ENCODE measurements around the gene ARHGAP6. TPM values are rescaled to one million over a fixed set of nuclear protein-coding genes. Genes with fewer than 3 reads are reported as not detected.

ARHGAP6 gene
- total and polyA plus RNA-seq, 9 of the 15 experiments (the other 6 are each of a cell fraction or from before 2014, with no cell fraction given), result 12.5 to 63.6 (median 41.8) TPM

DNA sequence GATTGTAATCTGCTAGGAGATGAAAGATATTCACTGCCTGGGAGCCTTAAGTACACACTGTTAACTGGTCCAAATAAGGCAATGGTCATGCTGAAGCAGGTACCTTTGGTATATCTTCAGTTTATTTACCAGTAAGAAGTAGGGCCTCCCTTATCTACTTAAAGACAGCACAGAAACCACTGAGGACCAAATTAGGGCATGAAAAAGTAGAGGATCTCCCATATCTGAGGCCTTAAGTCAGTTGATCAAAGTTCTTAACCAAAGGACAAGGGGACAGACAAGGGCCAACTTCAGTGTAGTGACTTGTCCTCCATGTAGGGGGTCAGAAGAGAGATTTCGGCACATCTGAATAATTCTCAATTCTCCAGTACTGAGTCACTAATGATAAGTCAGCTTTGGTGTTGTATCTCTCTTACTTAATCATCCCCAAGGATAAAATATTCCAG lies 313.4 kb downstream of the ARHGAP6 start (continued):
- TF ChIP-seq, protein P1, sequence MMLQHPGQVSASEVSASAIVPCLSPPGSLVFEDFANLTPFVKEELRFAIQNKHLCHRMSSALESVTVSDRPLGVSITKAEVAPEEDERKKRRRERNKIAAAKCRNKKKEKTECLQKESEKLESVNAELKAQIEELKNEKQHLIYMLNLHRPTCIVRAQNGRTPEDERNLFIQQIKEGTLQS (IDR thresholded peaks at IDR 0.05), result no peak
- TF ChIP-seq, protein P1 (CRISPR knock-in tag; conservative IDR thresholded peaks at IDR 0.05), result no peak
- TF ChIP-seq ZNF239 (CRISPR knock-in tag; IDR thresholded peaks at IDR 0.05) (peak; percentile 9; the same call in 1 of the 2 replicates), FOSL1 (tag; conservative IDR thresholded peaks at IDR 0.05) (peak; percentile 82), TEAD4 (IDR thresholded peaks at IDR 0.05; ENCODE audit: low read length) (peak; percentile 20; the same call in 1 of the 2 replicates), TEAD4 (CRISPR knock-in tag; IDR thresholded peaks at IDR 0.05; ENCODE audit: borderline replicate concordance) (no peak), ARID1B (IDR thresholded peaks at IDR 0.05) (peak; percentile 62), ZBTB43 (CRISPR knock-in tag; IDR thresholded peaks at IDR 0.05) (no peak), CSDE1 (IDR thresholded peaks at IDR 0.05) (no peak), HIVEP1 (CRISPR knock-in tag; IDR thresholded peaks at IDR 0.05) (no peak), POLR3G (IDR thresholded peaks at IDR 0.05; ENCODE audit: extremely low read depth, insufficient read length, insufficient replicate concordance) (no peak), HMBOX1 (IDR thresholded peaks at IDR 0.05) (peak; percentile 90), ELF1 (tag; IDR thresholded peaks at IDR 0.05) (no peak)
- TF ChIP-seq, protein P2, sequence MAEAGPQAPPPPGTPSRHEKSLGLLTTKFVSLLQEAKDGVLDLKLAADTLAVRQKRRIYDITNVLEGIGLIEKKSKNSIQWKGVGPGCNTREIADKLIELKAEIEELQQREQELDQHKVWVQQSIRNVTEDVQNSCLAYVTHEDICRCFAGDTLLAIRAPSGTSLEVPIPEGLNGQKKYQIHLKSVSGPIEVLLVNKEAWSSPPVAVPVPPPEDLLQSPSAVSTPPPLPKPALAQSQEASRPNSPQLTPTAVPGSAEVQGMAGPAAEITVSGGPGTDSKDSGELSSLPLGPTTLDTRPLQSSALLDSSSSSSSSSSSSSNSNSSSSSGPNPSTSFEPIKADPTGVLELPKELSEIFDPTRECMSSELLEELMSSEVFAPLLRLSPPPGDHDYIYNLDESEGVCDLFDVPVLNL (CRISPR knock-in tag; IDR thresholded peaks at IDR 0.05; ENCODE audit: low read depth), result no peak
- TF ChIP-seq, protein P3, sequence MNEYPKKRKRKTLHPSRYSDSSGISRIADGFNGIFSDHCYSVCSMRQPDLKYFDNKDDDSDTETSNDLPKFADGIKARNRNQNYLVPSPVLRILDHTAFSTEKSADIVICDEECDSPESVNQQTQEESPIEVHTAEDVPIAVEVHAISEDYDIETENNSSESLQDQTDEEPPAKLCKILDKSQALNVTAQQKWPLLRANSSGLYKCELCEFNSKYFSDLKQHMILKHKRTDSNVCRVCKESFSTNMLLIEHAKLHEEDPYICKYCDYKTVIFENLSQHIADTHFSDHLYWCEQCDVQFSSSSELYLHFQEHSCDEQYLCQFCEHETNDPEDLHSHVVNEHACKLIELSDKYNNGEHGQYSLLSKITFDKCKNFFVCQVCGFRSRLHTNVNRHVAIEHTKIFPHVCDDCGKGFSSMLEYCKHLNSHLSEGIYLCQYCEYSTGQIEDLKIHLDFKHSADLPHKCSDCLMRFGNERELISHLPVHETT (CRISPR knock-in tag; conservative IDR thresholded peaks at IDR 0.05 in 1 of 2, IDR thresholded peaks at IDR 0.05 in 1 of 2), result peak in 1 of 2 experiments; percentile 53; a peak in 1 of 4 replicates
- TF ChIP-seq, protein P4, sequence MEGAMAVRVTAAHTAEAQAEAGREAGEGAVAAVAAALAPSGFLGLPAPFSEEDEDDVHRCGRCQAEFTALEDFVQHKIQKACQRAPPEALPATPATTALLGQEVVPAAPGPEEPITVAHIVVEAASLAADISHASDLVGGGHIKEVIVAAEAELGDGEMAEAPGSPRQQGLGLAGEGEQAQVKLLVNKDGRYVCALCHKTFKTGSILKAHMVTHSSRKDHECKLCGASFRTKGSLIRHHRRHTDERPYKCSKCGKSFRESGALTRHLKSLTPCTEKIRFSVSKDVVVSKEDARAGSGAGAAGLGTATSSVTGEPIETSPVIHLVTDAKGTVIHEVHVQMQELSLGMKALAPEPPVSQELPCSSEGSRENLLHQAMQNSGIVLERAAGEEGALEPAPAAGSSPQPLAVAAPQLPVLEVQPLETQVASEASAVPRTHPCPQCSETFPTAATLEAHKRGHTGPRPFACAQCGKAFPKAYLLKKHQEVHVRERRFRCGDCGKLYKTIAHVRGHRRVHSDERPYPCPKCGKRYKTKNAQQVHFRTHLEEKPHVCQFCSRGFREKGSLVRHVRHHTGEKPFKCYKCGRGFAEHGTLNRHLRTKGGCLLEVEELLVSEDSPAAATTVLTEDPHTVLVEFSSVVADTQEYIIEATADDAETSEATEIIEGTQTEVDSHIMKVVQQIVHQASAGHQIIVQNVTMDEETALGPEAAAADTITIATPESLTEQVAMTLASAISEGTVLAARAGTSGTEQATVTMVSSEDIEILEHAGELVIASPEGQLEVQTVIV (CRISPR knock-in tag; IDR thresholded peaks at IDR 0.05; ENCODE audit: borderline replicate concordance), result no peak
